ENCODE data around the gene C17orf75. TPM values are rescaled to one million over a fixed set of nuclear protein-coding genes. Genes with fewer than 3 reads are reported as not detected.
"Not testable (repeated sequence)": the region's sequence is repeated elsewhere in the genome, so short reads cannot be mapped to it uniquely, and the experiment has no call there.

Gene C17orf75
- total and polyA plus RNA-seq, 4 donors: 4.7 to 10.1 (median 7.6) TPM

DNA sequence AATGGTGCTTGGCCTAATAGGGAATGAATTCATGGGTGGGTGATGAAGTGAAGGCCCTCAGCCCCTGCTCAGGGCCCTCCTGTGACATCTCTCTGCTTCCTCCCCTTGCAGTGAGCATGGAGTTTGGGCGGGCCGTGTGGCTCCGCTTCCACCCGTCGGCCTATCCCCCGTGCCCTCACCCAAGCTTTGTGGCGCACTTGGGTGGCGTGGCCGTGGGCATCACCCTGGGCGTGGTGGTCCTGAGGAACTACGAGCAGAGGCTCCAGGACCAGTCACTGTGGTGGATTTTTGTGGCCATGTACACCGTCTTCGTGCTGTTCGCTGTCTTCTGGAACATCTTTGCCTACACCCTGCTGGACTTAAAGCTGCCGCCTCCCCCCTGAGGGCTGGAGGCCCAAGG, 21.1 kb downstream of the C17orf75 start:
- no peak overlapping the region for H3K9ac ChIP-seq (ENCODE audit: low read depth in 1 of 2, low read length in 2 of 2)
- WGBS: 95% methylated on average over 15 of the region's 15 CpGs
- H3K27me3 ChIP-seq (ENCODE audit: control insufficient read depth in 4 of 4, insufficient read depth in 4 of 4, low read length in 3 of 4): no peaks in the 10 kb centered on the region
- TF ChIP-seq SP1 (IDR thresholded peaks at IDR 0.05) (no peak), RAD21 (IDR thresholded peaks at IDR 0.05) (no peak), JUND (IDR thresholded peaks at IDR 0.05) (no peak), EGR1 (IDR thresholded peaks at IDR 0.05; ENCODE audit: low read depth in 2 of 2) (no peak), TAF1 (conservative IDR thresholded peaks at IDR 0.05) (no peak)
- TF ChIP-seq, protein P1, sequence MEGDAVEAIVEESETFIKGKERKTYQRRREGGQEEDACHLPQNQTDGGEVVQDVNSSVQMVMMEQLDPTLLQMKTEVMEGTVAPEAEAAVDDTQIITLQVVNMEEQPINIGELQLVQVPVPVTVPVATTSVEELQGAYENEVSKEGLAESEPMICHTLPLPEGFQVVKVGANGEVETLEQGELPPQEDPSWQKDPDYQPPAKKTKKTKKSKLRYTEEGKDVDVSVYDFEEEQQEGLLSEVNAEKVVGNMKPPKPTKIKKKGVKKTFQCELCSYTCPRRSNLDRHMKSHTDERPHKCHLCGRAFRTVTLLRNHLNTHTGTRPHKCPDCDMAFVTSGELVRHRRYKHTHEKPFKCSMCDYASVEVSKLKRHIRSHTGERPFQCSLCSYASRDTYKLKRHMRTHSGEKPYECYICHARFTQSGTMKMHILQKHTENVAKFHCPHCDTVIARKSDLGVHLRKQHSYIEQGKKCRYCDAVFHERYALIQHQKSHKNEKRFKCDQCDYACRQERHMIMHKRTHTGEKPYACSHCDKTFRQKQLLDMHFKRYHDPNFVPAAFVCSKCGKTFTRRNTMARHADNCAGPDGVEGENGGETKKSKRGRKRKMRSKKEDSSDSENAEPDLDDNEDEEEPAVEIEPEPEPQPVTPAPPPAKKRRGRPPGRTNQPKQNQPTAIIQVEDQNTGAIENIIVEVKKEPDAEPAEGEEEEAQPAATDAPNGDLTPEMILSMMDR (IDR thresholded peaks at IDR 0.05; ENCODE audit: low read depth, low read length, missing input control): no peak
- no peak overlapping the region for H3K27ac ChIP-seq (ENCODE audit: low read depth in 1 of 2, low read length in 2 of 2)
- DNase-seq (ENCODE audit: low spot score): no peak
- no peak overlapping the region for H3K4me3 ChIP-seq (ENCODE audit: low read depth in 1 of 3, low read length in 3 of 3)
- H3K9me3 ChIP-seq (ENCODE audit: control insufficient read depth in 4 of 4, low read length in 3 of 4): no peaks in the 10 kb centered on the region
- peaks cover 0 to 10% (median 3%) of the 10 kb centered on the region in 4 donors for H3K4me1 ChIP-seq (ENCODE audit: control insufficient read depth in 4 of 4, insufficient read depth in 4 of 4, low read length in 3 of 4)
- H3K36me3 ChIP-seq (ENCODE audit: control insufficient read depth in 4 of 4, insufficient read depth in 3 of 4, low read depth in 1 of 4, low read length in 3 of 4): no peaks in the 10 kb centered on the region

DNA sequence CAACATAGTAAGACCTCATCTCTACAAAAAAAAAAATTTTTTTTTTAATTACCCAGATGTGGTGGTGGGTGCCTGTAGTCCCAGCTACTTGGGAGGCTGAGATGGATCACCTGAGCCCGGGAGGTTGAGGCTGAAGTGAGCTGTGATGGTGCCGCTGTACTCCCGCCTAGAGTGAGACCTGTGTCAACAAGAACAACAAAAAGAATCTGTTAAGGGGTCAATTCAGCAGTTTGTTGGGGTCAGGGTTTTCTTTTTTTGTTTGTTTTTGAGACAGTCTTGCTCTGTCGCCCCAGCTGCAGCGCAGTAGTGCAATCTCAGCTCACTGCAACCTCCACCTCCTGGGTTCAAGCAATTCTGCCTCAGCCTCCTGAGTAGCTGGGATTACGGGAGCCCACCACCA, 21.9 kb downstream of the C17orf75 start:
- not testable (repeated sequence) for H3K4me3 ChIP-seq (ENCODE audit: low read depth in 1 of 3, low read length in 3 of 3); H3K4me1 ChIP-seq (ENCODE audit: control insufficient read depth in 4 of 4, insufficient read depth in 4 of 4, low read length in 3 of 4); H3K9ac ChIP-seq (ENCODE audit: low read depth in 1 of 2, low read length in 2 of 2); H3K36me3 ChIP-seq (ENCODE audit: control insufficient read depth in 4 of 4, insufficient read depth in 3 of 4, low read depth in 1 of 4, low read length in 3 of 4); DNase-seq (ENCODE audit: low spot score); H3K9me3 ChIP-seq (ENCODE audit: control insufficient read depth in 4 of 4, low read length in 3 of 4); H3K27ac ChIP-seq (ENCODE audit: low read depth in 1 of 2, low read length in 2 of 2); H3K27me3 ChIP-seq (ENCODE audit: control insufficient read depth in 4 of 4, insufficient read depth in 4 of 4, low read length in 3 of 4)
- WGBS: 77% methylated on average over 6 of the region's 6 CpGs

DNA sequence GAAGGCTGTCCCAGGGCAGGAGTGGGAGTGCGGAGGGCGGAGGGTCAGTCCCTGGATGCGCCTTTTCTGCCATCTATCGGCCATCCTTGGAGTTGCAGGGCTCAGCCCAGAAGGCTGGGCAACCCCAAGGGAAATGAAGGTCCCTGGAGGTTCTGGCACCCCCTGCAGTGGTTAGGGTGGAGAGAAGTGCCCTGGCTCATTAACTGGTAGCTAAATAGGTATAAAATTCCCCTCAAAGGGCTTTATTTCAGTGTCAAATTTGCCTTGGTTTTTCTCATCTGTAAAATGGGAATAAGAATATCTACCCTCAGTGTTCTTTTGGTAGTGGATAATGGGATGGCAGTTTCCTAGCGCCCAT, 22.4 kb downstream of the C17orf75 start:
- peak; percentile 90 for DNase-seq (ENCODE audit: low spot score)
- WGBS: 18% methylated on average over 5 of the region's 5 CpGs
- Histone ChIP-seq H3K4me1 (ENCODE audit: control insufficient read depth in 4 of 4, insufficient read depth in 4 of 4, low read length in 3 of 4) (peaks cover 0 to 7% (median 3%) of the 10 kb centered on the region in 4 donors), H3K9ac (ENCODE audit: low read depth in 1 of 2, low read length in 2 of 2) (no peak overlapping the region), H3K27ac (ENCODE audit: low read depth in 1 of 2, low read length in 2 of 2) (no peak overlapping the region), H3K27me3 (ENCODE audit: control insufficient read depth in 4 of 4, insufficient read depth in 4 of 4, low read length in 3 of 4) (no peaks in the 10 kb centered on the region), H3K9me3 (ENCODE audit: control insufficient read depth in 4 of 4, low read length in 3 of 4) (no peaks in the 10 kb centered on the region), H3K36me3 (ENCODE audit: control insufficient read depth in 4 of 4, insufficient read depth in 3 of 4, low read depth in 1 of 4, low read length in 3 of 4) (no peaks in the 10 kb centered on the region), H3K4me3 (ENCODE audit: low read depth in 1 of 3, low read length in 3 of 3) (no peak overlapping the region)
- TF ChIP-seq TAF1 (conservative IDR thresholded peaks at IDR 0.05) (no peak), SP1 (IDR thresholded peaks at IDR 0.05) (no peak), GABPA (IDR thresholded peaks at IDR 0.05 in 1 of 2, conservative IDR thresholded peaks at IDR 0.05 in 1 of 2) (no peak), HNF4G (IDR thresholded peaks at IDR 0.05) (no peak), YY1 (IDR thresholded peaks at IDR 0.05) (no peak), NR2F2 (IDR thresholded peaks at IDR 0.05) (no peak), HNF4A (conservative IDR thresholded peaks at IDR 0.05) (peak in 1 of 2 donors; percentile 10), FOXA2 (IDR thresholded peaks at IDR 0.05) (no peak), RAD21 (IDR thresholded peaks at IDR 0.05) (peak; percentile 87 to 93)
- TF ChIP-seq, protein P2, sequence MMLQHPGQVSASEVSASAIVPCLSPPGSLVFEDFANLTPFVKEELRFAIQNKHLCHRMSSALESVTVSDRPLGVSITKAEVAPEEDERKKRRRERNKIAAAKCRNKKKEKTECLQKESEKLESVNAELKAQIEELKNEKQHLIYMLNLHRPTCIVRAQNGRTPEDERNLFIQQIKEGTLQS (IDR thresholded peaks at IDR 0.05): no peak
- TF ChIP-seq, protein P1 (IDR thresholded peaks at IDR 0.05; ENCODE audit: low read depth, low read length, missing input control): peak; percentile 96

Measured in liver (tissue), 9 donors.